ES-I3 (cell line): ENCODE measurements around the gene POLR2E.

Source experiments
- H3K36me3 ChIP-seq: 2 replicates; pipeline ENCODE4 v1.6.1; 2013; ENCODE audit warnings: mild to moderate bottlenecking, low read length, control low read depth, moderate library complexity; ENCODE audit not compliant: insufficient read depth
- H3K4me1 ChIP-seq: 2 replicates; pipeline ENCODE4 v1.6.1; 2013; ENCODE audit warnings: mild to moderate bottlenecking, control low read depth, low read length; ENCODE audit not compliant: insufficient read depth
- H3K9ac ChIP-seq: 2 replicates; pipeline ENCODE4 v1.6.1; 2013; ENCODE audit warnings: low read depth, mild to moderate bottlenecking, low read length, moderate library complexity
- H3K9me3 ChIP-seq: 2 replicates; pipeline ENCODE4 v1.6.1; 2013; ENCODE audit warnings: mild to moderate bottlenecking, low read length, moderate library complexity; ENCODE audit not compliant: control insufficient read depth, insufficient read depth

POLR2E gene

DNA sequence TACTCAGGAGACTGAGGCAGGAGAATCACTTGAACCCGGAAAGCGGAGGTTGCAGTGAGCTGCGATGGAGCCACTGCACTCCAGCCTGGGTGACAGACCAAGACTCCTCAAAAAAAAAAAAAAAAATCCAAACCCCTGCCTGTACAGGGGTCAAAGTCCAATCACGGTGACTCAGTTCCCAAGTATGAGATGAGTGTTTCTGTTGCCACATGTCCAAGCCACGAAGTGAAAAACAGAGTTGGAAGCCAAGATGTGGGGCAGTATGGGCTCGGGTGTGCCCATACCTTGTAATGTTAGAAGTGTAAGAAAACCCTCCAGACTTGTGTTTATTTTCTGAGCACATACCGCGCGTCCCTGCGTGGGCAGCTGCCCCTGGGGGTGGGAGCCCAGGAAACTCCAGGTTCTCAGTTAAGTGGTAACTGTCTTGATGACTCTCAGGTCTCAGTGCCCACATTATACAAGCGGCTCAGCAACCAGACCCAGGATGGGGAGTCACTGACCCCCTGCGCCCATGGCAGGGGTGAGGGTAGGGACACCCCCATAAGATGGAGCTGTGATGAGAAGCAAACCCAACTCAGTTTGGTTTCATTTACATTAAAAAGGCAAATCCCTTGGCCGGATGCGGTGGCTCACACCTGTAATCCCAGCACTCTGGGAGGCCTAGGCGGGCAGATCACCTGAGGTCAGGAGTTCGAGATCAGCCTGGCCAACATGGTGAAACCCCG is 7.4 kb upstream of the POLR2E start:
- no peaks in the 10 kb centered on the region for H3K9me3 ChIP-seq
- H3K36me3 ChIP-seq, result no peaks in the 10 kb centered on the region; the same call in 1 of the 2 replicates
- H3K9ac ChIP-seq, result no peak overlapping the region
- H3K4me1 ChIP-seq, result peaks cover 9% of the 10 kb centered on the region; the same call in 1 of the 2 replicates

DNA sequence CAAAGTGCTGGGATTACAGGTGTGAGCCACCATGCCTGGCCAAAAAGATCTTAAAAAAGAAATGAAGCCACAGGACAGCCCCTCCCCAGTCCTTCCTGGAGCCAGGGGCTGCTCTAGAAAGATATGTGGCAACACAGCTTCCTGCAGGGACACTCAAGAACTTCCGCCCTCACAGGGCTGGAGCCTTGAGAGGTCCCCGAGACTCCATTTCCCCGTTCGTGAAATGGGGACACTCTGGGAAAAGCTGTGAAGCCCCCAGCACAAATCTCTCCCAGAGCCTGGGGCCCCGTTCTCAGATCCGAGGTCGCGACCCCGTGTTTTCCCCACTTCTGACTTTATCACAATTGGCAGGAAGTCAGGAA is 6.1 kb upstream of the POLR2E start:
- no peaks in the 10 kb centered on the region for H3K9me3 ChIP-seq
- no peaks in the 10 kb centered on the region; the same call in 1 of the 2 replicates for H3K36me3 ChIP-seq
- H3K9ac ChIP-seq, result peak overlapping the region; percentile 31; the same call in 1 of the 2 replicates
- peaks cover 9% of the 10 kb centered on the region; the same call in 1 of the 2 replicates for H3K4me1 ChIP-seq

DNA sequence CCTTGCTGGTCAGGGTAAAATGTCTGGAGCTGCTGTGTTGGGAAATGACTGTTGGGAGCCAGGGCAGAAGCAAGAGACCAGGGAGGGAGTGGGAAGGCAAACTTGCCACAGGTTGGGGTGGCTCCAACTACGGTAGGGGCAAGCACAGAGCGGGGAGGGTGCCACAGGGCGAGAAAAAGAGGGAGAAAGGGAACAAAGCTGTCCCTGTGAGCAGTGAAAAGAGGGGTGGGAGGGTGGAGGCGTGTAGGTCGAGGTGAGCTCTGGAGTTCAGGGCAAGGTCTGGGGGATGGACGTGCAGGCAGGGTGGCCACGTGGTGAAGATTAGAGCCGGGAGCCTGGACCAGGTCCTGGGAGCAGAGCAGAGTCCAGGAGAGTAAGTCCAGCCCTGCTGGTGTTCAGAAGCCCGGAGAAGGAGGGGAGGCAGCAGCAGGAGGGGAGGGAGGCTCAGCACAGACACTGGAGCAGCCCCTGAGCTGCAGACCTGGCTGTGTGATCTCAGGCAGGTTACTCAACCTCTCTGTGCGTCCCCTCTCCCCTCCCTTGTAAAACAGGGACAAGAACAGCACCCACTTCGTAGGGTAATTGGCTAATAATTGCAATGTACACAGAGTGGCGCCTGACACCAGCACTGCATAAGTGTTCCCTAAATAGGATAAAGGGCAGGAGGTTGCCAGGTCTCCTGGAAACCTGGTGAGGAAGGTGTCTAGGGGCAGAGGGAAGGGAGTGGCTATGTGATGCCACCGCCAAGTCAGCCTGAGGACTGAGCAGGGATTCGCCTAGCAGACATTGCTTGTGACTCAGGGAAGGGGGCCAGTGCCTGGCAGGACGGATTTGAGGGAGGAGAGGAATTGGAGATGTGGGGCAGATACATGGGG is 3.2 kb upstream of the POLR2E start:
- H3K4me1 ChIP-seq, result peaks cover 9% of the 10 kb centered on the region; the same call in 1 of the 2 replicates
- no peaks in the 10 kb centered on the region for H3K36me3 ChIP-seq
- H3K9ac ChIP-seq, result no peak overlapping the region
- H3K9me3 ChIP-seq, result no peaks in the 10 kb centered on the region

DNA sequence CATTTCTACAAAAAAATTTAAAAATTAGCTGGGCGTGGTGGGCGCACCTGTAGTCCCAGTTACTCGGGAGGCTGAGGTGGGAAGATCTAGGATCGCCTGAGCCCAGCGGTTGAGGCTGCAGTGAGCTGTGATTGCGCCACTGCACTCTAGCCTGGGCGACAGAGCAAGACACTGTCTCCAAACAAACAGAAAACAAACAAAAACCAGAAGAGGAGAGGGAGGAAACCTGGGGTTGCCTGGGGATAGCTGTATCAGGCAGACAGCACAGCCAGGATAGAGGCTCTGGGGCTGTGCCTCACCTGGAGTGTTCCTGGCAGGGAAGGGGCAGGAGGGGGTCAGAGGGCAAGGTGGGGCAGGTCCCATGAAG is 2.6 kb upstream of the POLR2E start:
- no peaks in the 10 kb centered on the region for H3K36me3 ChIP-seq
- H3K4me1 ChIP-seq, result peaks cover 6% of the 10 kb centered on the region; the same call in 1 of the 2 replicates
- no peaks in the 10 kb centered on the region for H3K9me3 ChIP-seq
- no peak overlapping the region for H3K9ac ChIP-seq

DNA sequence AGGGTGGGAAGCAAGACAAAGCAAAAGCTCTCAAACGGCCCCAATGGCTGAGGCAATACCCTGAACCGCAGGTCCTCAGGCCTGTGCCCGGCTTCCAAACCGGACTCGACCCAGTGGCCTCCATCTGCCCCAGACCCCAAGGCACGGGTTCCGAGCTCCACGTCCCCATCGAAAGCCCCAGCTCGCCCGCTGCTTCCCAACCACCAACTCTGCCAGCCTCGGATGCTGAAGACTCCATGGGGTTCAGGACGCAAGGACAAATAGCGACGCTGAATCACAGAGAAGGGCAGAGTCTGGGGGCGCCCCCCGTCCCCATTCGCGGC is 559 bp downstream of the POLR2E start:
- H3K4me1 ChIP-seq, result no peaks in the 10 kb centered on the region; the same call in 1 of the 2 replicates
- no peaks in the 10 kb centered on the region for H3K9me3 ChIP-seq
- peak overlapping the region; percentile 83 for H3K9ac ChIP-seq
- H3K36me3 ChIP-seq, result peaks cover 6% of the 10 kb centered on the region; the same call in 1 of the 2 replicates

DNA sequence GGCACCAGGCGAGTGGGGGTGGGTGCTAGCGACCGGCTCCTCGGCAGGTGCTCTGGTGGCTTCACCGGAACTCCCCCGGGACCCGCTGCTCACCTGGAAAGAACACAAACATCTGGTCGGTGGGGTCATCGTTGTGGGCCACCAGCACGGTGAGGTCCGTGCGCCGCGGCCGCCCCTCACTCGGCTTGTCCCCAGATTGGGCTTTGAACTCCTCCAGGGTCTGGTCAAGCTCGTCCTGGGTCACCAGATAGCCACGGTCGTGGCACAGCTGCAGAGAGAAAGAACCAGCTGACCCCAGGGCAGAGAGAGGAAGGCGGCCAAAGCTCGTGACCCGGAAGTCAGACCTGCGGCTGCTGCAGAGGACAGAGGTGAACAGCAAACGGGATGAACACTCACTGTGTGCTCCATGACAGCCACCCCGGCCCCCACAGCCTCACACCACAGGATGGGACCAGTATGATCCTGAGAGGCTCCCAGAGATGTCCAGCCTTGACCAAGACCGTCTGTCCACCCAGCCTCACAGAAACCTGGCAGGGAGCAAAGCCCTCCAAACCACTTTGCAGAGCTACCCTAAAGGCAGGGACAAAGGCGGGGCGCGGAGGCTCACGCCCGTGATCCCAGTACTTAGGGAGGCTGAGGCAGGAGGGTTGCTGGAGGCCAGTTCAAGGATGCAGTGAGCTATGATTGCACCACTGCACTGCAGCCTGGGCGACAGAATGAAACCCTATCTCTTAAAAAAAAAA is 1.2 kb downstream of the POLR2E start:
- peak overlapping the region; percentile 83 for H3K9ac ChIP-seq
- H3K36me3 ChIP-seq, result peaks cover 6% of the 10 kb centered on the region
- no peaks in the 10 kb centered on the region for H3K9me3 ChIP-seq
- H3K4me1 ChIP-seq, result no peaks in the 10 kb centered on the region; the same call in 1 of the 2 replicates

DNA sequence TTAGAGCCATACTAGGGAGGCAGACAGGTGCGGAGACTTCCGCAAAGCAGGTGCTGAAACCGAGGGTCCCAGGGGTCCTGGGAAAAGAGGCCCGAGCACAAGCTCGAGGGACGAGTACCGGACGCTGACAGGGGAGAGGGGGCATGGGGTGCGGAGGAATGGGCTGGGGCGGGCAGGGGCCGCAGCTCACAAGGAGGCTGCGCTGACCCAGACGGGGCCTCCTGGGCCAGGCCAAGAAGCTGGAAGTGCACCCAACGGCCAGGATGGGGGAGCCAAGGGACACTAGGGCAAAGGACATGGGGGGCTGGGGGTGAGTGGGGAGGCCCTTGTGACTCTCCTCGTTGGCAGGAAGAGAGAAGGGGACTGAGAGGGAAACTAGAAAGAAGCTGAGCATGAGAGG is 1.8 kb downstream of the POLR2E start:
- Histone ChIP-seq H3K9me3 (no peaks in the 10 kb centered on the region), H3K9ac (no peak overlapping the region), H3K36me3 (peaks cover 6% of the 10 kb centered on the region), H3K4me1 (no peaks in the 10 kb centered on the region; the same call in 1 of the 2 replicates)

DNA sequence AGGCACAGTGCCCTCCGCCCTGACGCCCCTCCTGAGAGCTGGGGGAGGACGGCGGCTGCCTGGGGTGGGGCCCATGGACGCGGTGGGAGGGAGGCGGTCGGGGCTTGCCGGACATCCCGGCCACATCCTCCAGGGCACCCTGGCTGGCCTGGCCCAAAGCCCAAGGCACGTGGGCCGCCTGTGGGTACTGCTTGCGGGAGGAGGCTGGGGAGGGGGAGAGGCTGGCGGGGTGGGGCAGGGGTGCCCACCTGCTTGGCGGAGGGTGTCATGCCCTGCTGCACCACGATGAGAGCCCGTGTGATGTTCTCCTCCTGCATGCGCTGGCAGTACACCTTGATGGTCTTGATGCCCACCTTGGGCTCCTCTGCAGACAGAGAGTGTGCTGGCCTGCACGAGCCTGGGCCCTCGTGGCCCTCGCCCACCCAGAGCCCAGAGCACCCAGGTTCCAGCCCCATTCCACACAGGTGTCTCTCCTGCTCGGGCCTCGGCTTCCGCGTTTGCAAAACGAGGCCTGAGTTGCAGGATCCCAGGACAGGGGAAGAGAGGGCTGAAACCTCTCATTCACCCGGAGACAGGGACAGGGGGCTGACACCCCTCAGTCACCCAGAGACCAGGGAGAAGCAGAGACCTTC is 3.5 kb downstream of the POLR2E start:
- no peak overlapping the region for H3K9ac ChIP-seq
- H3K36me3 ChIP-seq, result peaks cover 9% of the 10 kb centered on the region
- H3K4me1 ChIP-seq, result no peaks in the 10 kb centered on the region; the same call in 1 of the 2 replicates
- no peaks in the 10 kb centered on the region for H3K9me3 ChIP-seq

DNA sequence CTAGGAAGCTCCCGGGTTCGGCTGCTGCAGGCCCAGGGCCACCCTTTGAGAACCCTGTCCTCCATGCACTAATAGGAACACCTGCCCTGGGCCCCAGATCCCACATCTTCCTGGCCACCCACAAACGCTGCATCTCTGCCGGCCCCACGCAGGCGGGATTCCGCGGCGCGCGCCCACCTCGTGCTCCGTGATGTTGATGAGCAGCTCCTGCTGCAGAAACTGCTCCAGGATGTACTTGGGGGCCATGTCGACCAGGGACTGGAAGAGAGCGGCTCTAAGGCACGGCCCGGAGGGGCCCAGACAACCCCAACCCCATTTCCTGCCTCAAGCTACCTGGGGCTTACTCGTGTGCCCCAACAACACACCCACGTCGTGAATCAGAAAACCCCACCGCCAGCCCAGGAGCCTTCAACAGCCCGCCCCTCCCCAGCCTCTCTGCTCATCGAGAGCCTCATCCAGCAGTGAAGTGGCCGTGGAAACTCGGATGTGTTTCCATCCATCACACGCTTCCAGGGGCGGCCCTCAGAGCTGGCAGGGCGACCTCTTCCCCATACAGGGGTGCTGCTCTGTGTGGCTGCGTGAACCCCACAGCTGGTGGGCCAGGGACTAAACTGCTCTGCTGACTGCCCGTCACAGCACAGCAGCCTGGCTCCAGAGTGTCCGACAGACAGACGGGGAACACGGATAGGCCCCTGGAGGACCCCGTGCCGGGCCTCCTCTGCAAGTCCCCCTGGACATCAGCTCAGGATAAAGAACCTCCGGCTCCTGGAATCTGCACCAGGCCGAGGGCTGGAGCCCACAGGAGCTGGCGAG is 4.2 kb downstream of the POLR2E start:
- Histone ChIP-seq H3K9ac (no peak overlapping the region), H3K4me1 (no peaks in the 10 kb centered on the region; the same call in 1 of the 2 replicates), H3K36me3 (peaks cover 9% of the 10 kb centered on the region), H3K9me3 (no peaks in the 10 kb centered on the region)

DNA sequence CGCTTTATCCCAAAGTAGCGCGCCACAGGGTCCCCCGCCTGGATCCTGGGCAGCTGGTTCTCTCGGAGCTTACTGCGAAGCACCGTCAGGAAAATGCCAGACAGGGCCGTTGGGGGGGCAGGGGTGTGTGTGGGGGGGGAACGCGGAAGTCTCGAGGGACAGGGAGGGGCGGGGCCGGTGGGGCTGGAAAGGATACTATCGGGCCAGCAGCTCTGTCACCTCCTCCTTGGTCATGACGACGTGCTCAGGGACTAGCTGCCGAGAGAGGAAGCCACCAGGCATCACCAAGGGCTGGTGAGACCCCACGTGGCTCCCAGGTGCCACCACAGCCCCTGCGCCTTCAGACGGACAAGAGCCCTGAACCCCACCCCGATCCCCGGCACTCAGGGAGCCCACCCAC is 5.3 kb downstream of the POLR2E start:
- H3K9me3 ChIP-seq, result no peaks in the 10 kb centered on the region
- peaks cover 9% of the 10 kb centered on the region for H3K36me3 ChIP-seq
- no peaks in the 10 kb centered on the region; the same call in 1 of the 2 replicates for H3K4me1 ChIP-seq
- no peak overlapping the region for H3K9ac ChIP-seq

DNA sequence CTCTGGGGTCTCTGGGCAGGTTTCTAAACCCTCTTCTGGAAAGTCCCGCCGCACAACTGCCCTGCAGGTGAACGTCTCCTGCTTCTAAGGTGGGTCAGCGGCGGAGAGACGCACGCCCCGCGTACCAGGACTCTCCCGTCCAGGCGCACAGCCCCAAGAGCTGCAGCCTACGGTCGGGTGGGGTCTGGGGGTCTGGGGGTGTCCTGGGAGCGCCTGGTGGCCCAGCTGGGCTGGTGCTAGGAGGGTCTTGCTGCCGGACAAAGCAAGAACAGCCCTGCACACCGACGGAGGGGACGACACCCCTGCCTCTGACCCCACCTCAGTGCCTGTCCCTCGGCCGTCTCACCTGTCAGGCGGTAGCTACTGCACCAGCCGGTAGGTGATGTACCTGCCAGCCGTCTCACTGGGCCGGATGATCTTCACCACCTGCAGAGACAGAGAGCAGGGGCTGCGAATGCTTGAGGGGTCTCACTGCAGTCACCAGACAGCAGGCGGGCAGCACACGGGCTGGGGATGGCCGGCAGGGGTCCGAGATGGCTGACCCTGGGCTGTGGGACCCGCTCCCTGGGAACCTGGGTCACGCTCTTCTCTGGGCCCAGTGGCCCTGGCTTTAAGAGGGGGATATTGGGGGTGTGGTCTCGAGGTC is 5.9 kb downstream of the POLR2E start:
- no peaks in the 10 kb centered on the region; the same call in 1 of the 2 replicates for H3K4me1 ChIP-seq
- H3K36me3 ChIP-seq, result peaks cover 9% of the 10 kb centered on the region

DNA sequence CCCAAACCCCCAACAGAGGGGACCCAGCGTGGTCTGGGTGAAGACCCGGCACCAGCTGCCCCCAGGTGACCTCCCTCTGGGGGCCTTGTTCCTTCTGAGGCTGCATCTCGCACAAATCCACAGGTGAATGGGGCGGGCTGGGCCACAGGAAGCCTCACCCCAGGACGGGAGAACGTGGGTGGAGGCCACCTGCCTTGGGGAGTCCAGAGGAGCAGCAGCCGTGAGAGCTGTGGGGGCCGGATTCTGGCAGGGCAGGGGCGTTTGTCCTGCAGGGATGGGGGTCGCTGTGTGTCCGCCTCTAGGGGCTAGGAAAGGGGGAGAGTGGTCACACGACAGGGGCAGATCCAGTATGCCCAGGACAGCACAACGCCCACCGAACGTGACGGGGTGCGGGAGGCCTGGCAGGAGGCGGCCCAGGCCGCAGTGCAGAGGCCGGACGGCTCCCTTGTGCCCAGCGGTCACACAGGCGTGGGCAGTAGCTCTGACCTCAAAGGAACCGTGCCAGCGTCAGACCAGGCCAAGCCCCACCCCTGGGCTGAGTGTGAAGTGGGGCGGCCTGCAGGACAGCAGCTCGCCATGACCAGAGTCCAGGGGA is 6.7 kb downstream of the POLR2E start:
- Histone ChIP-seq H3K36me3 (peaks cover 9% of the 10 kb centered on the region), H3K4me1 (no peaks in the 10 kb centered on the region), H3K9ac (no peak overlapping the region), H3K9me3 (no peaks in the 10 kb centered on the region)

More for the DNA sequence above, 5.9 kb downstream of the POLR2E start:
- Histone ChIP-seq H3K9ac (no peak overlapping the region), H3K9me3 (no peaks in the 10 kb centered on the region)
